ENCODE results near the gene DNAJB11.
"Not testable (repeated sequence)": the region's sequence is repeated elsewhere in the genome, so short reads cannot be mapped to it uniquely, and the experiment has no call there.

Gene DNAJB11

DNA sequence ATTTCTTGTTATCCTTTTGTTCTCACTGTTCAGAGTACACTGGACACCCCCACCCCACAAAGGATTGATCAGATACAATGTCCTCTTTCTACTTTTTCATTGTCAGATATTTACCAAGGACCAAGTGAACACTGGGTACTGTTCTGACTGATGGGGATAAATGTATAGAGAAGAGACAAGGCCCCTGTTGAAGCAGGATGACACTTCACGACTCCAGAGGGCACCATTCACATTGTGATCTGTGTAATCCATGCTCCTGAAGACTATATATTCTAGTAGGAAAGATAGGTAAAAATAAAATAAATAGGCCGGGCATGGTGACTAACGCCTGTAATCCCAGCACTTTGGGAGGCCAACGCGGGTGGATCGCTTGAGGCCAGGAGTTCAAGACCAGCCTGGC lies 19.1 kb upstream of the DNAJB11 start:
- no peak for DNase-seq (ENCODE audit: low spot score)
- no peak for FAIRE-seq

DNA sequence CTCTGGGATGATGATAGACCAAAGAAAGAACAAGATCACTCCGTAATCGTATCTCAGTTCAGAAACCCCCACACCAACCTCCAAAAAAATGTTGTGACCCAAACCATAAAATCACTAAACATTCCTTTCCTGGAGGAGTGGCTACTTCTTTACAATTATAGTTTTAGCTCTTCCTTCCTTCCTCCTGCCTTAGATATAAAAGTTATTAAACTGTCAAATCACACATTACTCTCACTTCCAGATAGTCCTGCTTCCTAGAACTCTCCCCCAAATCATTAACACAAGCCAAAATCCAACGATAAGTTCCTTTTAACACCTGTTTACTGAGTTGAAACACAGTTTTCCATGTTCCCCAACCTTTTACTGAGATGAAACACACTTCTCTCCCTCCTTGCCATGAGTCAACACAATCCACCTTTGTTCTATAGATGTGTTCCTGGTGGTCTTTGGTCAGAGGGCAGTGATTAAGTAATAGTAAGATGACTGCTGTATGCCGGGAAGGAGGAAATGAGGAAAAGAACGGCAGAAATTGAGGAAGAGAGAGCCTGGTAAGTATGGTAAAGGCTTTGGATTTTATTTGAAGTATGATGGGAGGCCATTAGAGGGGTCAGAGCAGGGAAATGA lies 18.0 kb upstream of the DNAJB11 start:
- no peak for DNase-seq (ENCODE audit: low spot score)
- FAIRE-seq = no peak

DNA sequence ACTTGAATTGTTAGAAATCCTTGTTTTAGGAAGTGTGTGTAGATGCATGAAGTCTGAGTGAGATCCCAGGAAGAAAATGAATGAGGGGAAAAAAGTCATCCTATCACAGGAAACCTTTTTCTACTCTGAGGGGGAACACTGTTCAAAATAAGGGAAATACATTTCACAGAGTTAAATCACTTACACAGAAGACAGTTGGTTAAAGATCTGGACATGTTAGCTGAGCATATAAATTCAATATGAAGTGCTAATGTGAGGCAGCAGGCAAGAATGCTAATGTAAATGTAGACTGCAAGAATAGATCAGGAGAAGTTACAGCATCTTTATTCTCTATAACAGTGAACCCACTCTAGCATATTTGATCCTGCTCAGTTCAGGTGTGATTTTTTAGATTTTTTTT lies 5.9 kb upstream of the DNAJB11 start:
- DNase-seq (ENCODE audit: low spot score) (no peak), FAIRE-seq (no peak)

DNA sequence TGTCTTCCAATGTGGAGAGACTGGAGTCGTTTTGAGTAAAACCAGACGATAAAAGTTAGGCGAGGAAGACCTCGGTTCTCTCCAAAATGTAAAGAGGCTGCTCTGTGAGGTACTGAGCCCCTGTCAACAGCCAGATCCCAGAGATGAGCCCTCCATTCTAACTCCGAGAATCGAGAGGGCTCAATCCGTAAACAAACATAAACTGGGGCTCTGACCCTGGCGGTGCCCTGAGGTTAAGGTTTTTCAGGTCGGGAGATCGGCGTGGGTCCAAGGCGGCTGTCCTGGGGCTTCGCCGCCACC lies 3.8 kb upstream of the DNAJB11 start:
- DNase-seq (ENCODE audit: low spot score) = no peak
- no peak for FAIRE-seq

DNA sequence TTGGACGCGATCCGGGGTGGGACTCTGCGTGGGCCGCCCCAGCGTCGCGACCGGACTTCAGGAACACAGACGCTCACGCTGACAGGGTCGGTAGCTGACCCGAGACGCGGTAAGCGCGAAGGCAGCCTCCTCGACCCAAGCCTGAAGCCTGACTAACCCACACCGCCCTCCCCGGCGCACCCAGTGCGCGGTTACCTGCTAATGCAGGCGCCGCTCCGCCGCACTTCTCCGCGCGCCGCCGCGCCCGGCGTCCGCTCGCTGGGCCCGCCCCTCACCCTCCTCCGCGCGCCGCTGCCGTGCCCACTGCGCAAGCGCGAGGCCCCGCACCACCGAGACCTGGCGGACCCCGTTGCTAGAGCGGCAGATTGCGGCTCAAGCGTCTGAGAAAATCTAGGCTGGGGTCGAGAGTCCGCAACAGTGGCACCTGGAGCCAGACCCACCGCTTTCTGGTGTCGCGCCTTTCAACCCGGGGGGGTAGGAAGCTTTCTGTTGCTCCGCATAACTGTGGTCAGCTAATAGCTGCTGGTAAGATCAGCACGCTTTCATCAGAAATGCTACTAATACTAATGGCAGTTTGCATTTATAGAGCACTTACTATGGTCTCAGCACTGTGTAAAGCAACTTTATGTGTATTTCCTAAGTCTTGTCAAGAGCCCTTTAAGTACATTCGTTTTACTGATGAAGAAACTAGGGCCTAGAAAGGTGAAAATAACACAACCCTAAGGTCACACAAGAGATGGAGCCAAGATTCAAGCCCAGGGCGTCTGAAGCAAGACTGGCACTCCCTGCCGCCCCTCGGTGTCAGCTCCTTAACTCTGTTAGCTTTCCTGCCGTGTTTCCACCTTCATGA lies 3.2 kb upstream of the DNAJB11 start, which contains the start of gene TBCCD1:
TSS of gene TBCCD1 (minus strand) at position 268 of the 850 bp plus-strand sequence. CDS start 3,010 bp downstream, outside the sequence.
- DNase-seq (ENCODE audit: low spot score) = peak; percentile 77
- no peak for FAIRE-seq

DNA sequence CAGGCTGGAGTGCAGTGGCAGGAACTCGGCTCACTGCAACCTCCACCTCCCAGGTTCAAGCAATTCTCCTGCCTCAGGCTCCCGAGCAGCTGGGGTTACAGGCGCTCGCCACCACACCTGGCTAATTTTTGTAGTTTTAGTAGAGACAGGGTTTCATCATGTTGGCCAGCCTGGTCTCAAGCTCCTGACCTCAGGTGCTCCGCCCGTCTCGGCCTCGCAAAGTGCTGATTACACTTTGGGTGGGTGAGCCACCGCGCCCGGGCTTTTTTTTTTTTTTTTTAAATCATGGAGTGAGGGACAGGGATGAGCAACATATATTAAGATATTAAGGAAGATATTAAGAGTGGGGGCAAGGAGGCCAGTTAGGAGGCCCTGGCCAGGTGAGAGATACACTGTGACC lies 1.2 kb upstream of the DNAJB11 start:
- not testable (repeated sequence) for FAIRE-seq

DNA sequence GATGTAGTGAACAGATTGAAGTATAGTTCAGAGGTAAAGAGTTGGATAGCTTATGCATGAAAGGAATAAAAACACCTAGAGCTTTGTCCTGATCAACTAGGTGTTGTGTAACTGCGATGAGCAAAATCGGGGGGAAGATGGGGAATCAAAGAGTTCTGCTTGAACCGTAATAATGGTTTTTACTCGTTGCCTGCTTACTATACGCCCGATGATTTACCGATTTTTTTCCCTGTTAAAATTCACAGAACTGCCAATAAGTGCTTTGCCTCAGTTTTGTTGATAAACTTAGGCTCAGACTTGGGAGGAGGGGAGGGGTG lies 783 bp upstream of the DNAJB11 start:
- DNase-seq (ENCODE audit: low spot score) (no peak), FAIRE-seq (no peak)

More for the DNA sequence above, 1.2 kb upstream of the DNAJB11 start:
- DNase-seq (ENCODE audit: low spot score) = not testable (repeated sequence)

DNA sequence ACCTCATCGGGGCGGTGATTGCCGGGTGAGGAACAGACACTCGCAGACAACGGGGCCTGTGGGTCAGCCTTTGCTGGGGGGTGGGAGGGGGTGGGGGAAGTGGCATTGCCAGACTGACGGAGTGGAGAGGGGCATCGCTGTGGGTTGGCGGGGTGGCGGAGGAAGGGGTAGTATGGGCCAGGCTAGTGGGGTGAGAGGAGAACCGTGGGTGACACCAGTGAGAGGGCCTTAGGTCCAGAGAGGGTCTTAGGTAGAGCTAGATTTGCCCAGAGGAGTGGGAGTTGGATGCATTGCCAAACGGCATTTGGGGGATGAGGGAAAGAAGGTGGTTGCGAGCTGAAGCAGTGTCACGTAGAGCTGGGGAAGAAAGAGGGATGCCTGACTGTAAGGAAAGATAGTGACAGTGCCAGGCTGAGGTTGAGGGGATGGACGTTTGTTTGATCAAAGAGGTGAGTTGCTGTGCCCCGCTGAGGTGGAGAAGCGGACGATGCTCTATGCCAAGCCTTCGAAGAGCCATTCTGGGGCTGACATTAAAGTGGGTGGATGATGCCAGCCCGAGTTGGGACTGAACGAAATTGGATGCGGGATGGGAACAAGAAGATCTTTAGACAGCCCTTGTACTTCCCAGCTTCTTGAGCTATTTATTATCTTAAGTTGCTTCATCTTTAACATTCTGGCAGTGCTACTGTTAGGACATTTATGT lies 572 bp downstream of the DNAJB11 start:
- DNase-seq (ENCODE audit: low spot score) = no peak
- no peak for FAIRE-seq

DNA sequence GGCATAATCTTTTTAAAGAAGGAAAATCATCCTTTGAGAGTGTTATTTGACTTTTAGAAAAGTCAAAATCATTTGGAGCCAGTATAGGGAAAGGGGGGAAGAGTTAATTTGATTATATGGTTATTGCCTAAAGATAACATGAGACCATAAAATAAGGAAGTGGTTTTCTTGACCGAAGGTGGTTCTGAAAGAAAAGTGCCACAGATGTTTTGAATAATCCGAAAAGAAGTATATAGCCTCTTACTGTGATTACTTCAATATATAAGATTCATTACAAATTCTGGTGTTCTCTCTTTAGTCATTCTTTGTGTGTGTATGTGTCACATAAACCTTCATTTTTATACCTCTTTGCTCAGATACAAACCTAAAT lies 1.1 kb downstream of the DNAJB11 start:
- no peak for FAIRE-seq
- no peak for DNase-seq (ENCODE audit: low spot score)

DNA sequence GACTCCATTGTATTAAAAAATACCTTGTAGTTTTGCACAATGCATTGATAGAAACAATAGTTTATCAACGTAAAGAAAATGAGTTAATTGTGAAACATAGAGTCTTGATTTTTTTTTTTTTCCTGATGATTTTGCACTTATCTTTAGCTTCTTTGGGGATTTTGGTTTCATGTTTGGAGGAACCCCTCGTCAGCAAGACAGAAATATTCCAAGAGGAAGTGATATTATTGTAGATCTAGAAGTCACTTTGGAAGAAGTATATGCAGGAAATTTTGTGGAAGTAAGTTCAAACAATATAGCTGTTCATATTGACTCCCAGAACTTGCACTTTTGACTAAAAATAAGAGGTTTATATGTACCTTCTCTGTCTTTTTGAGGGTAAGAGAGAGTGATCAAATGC lies 7.0 kb downstream of the DNAJB11 start:
- DNase-seq (ENCODE audit: low spot score) (no peak), FAIRE-seq (no peak)

DNA sequence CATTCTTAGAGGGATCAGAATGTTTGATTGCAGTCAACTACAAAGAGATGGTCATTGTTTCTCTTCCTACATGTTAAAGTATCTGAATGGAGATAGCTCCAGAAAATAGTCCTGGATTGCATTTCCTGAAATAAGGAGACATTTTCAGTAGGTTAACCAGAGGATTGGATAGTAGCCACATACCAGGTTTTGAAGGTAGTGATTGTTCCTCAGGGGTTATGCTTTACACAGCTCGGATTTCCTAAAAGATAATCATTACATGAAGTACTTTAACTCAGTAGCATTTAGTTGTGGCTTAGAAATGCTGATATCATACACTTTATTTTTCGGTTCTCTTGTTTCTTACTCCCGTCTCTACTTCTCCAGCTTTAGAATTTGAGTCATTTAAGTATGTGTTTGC lies 10.3 kb downstream of the DNAJB11 start:
- FAIRE-seq (no peak), DNase-seq (ENCODE audit: low spot score) (no peak)

DNA sequence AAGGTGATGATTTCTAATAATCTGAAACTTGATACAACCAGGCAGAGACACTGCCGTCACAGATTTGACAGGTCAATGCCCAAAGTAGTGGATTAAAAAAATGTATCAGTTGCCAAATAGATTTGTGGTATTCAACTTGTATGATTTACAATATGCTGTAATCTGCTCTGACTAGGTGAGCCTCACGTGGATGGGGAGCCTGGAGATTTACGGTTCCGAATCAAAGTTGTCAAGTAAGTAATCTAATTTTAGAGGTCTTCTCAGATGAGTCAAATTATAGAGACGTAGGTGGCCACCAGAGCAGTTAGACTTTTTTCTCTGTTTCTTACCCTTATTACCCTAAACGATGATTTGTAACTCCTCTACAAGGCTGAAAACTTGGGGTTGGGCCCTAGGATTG lies 12.0 kb downstream of the DNAJB11 start:
- DNase-seq (ENCODE audit: low spot score) = no peak
- no peak for FAIRE-seq

DNA sequence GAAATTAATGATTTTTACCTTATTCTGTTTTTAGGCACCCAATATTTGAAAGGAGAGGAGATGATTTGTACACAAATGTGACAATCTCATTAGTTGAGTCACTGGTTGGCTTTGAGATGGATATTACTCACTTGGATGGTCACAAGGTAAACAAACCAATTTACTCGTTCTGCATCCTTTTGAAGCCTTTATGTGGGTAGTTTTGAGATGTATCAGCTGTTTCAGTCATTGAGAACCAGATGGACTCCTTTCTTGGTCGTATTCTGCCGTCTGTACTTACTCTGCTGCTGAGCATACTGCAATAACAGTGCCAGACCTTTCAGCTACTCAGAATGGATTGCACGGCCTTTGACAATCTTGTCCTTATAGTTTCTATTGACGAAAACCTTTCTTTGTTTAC lies 13.3 kb downstream of the DNAJB11 start:
- no peak for FAIRE-seq
- no peak for DNase-seq (ENCODE audit: low spot score)

DNA sequence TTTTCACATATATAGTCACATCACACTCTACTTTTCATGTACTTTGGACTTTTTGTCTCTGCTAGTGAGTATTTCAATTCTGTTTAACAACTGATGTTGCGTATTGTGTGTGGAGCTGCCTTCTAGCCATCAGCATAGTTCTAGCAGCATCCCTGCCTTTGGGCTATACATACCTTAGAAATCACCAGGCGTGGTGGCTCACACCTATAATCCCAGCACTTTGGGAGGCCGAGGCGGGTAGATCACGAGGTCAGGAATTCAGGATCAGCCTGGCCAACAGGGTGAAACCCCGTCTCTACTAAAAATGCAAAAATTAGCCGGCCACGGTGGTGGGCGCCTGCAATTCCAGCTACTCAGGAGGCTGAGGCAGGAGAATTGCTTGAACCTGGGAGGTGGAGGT lies 15.7 kb downstream of the DNAJB11 start:
- not testable (repeated sequence) for FAIRE-seq; DNase-seq (ENCODE audit: low spot score)

DNA sequence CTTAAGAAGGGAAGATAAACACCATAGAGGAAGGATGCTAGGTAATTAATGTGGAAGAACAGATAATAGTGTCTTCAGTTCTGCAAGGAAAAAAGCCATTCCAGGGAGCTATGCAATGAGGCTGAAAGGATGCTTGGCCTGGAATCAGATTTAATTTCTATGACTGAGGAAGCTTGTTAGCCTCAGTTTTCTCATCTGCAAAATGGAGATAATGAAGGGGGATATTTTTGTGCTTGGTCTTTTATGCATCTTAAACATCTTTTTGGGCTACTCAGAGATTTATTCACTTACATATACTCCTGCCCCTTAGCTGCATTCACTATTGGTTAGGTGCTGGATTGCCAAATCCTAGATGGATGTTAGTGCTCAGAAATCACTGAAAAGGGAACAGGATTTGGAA lies 16.7 kb downstream of the DNAJB11 start:
- DNase-seq (ENCODE audit: low spot score) (no peak), FAIRE-seq (no peak)

DNA sequence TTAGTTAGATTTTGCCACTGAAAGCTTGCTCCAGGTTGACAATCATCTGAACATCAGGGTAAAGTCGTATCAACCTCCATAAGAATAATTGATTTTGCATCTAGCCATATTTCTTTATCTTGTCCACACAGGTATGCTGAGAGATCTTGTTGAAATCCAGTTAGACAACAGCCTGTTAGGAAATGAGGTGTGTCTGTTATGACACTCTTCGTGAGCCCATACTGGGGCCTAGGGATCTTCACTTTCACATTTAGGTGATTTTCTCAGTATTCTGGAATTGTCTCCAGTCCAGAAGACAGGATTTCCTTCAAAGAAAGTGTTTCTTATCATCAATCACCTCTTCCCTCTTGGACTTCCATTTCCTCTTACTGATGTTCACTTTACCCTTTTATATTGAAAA lies 18.1 kb downstream of the DNAJB11 start:
- FAIRE-seq (no peak), DNase-seq (ENCODE audit: low spot score) (no peak)

DNA sequence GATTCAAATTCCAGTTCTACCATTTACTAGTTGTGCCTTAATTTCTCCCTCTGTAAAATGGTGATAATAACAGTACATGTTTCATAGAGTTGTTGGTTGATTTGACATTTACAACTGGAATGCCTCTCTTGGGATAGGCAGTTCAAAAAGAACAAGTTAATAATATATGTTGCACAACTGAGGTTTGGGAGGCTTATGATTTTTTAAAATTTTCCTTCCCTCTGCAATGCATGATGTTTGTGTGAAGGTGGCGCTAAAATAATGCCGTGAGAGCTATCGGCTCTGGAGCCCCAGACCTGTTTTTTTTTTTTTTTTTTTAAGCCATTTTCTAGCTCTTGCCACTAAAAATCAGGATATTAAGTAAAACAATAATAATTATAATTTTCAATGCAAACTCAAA lies 18.6 kb downstream of the DNAJB11 start:
- FAIRE-seq (no peak), DNase-seq (ENCODE audit: low spot score) (no peak)

DNA sequence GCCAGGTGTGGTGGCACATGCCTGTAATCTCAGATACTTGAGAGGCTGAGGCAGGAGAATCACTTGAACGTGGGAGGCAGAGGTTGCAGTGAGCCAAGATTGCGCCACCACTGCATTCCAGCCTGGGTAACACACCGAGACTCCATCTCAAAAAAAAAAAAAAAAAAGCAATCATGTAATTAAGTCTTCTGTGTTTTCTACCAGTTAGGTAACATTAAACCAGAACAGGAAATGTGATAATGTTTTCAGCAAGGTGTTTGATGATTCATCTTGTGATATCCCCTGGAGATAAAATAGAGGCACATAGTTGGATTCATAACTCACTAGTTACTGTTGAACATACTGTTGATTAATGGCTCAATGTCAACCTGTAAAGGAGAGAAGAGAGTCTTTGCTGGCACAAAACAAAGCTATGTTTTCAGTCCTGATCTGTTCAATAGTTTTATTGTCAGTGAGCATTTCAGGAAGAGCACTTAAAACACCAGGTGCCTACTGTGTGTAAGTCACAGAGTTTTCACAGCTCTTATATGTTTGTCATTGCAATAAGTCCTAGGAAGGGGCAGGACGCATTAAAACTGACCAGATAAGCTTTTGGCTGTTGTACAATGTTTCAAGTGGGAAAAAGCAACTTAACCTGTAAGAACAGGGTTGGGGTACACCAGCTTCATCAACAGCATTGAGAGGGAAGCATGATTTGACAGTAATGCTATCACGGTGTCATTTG lies 19.5 kb downstream of the DNAJB11 start:
- peak; percentile 49 for FAIRE-seq

DNA sequence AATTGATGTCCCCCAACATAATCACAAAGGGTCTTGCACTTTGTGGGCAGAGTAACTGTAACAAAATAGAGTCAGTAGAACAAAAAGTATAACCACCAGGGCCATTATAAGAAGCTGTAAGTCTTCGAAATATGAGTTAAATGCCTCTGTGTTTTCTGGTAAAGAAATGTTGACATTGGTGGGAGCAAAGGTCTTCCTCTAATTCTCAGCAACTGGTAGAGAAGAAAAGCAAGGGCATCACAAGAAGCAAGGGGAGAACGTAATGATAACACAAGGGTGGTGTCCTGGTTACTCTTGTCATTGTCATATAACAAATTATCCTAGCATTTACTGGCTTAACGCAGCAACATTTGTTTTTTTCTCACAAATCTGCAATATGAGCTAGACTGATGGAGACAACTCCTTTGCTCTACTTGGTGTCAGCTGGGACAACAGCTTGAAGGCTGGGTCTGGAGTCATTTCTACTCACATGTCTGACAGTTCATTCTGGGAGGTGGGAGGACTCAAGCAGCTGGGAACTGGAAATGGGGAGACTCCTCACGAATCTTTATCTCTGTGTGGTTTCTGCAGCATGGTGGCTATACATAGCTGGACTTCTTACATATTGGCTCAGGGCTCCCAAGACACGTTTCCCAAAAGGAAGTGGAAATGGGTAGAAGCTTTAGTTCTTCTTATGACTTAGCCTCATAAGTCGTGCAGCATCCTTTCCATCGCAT lies 20.2 kb downstream of the DNAJB11 start:
- DNase-seq (ENCODE audit: low spot score) (no peak), FAIRE-seq (no peak)

More for the DNA sequence above, 19.5 kb downstream of the DNAJB11 start:
- peak; percentile 73 for DNase-seq (ENCODE audit: low spot score)

DNA sequence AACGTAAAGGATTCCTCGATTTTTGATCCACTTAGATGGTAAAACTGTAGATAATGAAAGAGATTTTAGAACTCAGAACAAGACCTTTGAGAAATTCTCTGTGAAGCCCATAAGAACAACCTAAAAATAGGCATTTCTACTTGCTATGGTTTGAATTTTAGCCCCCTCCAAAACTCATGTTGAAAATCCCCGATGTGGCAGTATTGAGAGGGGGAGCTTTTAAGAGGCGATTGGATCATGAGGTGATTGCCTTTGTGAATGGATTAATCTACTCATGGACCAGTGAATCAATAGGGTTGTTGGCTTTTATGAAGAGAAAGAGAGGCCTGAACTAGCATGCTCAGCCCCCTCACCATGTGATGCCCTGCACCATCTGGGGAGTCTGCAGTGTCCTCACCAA lies 22.2 kb downstream of the DNAJB11 start:
- FAIRE-seq (no peak), DNase-seq (ENCODE audit: low spot score) (no peak)

DNA sequence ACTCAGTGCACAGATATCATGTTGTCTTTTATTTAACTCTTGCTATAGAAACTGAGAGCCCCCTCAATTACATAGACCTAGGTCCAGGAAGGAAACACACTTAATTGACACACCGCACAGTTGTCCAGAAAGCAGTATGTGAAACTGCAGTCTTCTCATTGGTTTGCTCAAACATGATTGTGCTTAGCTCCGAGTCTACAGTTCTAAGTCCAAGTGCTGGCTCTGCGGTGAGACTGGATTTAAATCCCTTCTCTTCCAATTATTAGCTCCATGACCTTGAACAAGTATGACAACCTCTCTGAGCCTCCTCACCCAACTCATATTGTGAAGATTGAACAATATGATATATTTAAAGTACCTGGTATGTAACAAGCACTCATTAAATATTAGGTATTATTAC lies 23.3 kb downstream of the DNAJB11 start:
- DNase-seq (ENCODE audit: low spot score) = no peak
- no peak for FAIRE-seq
